ENCODE measurements around the gene WNK4.

WNK4 gene

DNA sequence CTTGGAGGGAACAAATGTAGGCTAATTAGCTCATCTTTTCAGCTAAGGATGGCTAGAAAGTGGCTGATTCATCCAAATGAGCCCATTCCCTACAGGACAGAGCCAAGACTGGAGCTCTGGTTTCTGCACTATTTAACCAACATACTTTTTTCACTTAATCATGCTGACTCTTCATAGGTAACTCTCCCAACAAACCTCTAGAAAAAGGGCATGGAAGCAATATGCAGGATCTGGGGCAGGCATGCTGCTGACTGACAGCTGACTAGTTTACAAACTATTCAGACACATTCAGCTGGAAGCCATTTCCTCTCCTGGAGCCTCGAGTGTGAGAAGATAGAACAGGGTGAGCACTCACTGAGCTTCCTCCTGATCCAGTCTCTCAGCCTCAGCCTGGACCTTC is 37.5 kb downstream of the WNK4 start:
- no peak overlapping the region for H3K18ac ChIP-seq (ENCODE audit: low read length)
- no CpG with 5 or more reads among the region's 1 CpG for WGBS, 2 donors (ENCODE audit: extremely low coverage in 2 of 2, insufficient read length in 2 of 2, insufficient replicate concordance in 1 of 2)

GRCh38 chr17:42818379-42818778 is 38.0 kb downstream of the WNK4 start:
- Histone ChIP-seq H3K9ac (ENCODE audit: low read depth, low read length, poor library complexity) (no peak overlapping the region), H3K4me3 (ENCODE audit: low read length in 2 of 2) (no peak overlapping the region), H3K4ac (ENCODE audit: low read length) (no peak overlapping the region), H3K36me3 (replicated peaks in 1 of 2; ENCODE audit: control insufficient read depth in 2 of 2, insufficient read depth in 2 of 2, low read length in 2 of 2) (peaks cover 40 to 80% of the 10 kb centered on the region in 2 donors), H3K4me1 (ENCODE audit: control insufficient read depth in 2 of 2, insufficient read depth in 1 of 2, low read depth in 1 of 2, low read length in 2 of 2) (peaks cover under 1 to 1% of the 10 kb centered on the region in 2 donors), H2BK5ac (ENCODE audit: low read length) (no peak overlapping the region), H3K4me2 (ENCODE audit: insufficient read depth, low read length, poor library complexity, severe bottlenecking) (no peak overlapping the region), H2AK5ac (ENCODE audit: low read depth, low read length) (no peak overlapping the region), H3K9me3 (replicated peaks in 1 of 2; ENCODE audit: control insufficient read depth in 2 of 2, insufficient read depth in 1 of 2, low read depth in 1 of 2, low read length in 2 of 2) (no peaks in the 10 kb centered on the region), H2BK15ac (ENCODE audit: low read length) (no peak overlapping the region), H2BK120ac (ENCODE audit: low read depth, low read length) (no peak overlapping the region), H4K91ac (ENCODE audit: low read depth, low read length, poor library complexity) (no peak overlapping the region), H3K79me1 (ENCODE audit: low read depth, low read length) (peaks cover under 1% of the 10 kb centered on the region), H2AFZ (ENCODE audit: low read length) (no peak overlapping the region), H2BK12ac (ENCODE audit: low read length) (no peak overlapping the region), H3K14ac (ENCODE audit: low read length) (no peak overlapping the region), H3K27ac (replicated peaks; ENCODE audit: low read length) (no peak overlapping the region), H3K18ac (ENCODE audit: low read length) (no peak overlapping the region), H3K27me3 (ENCODE audit: control insufficient read depth in 3 of 3, insufficient read depth in 3 of 3, low read depth in 1 of 3, low read length in 3 of 3) (no peaks in the 10 kb centered on the region), H3K23ac (ENCODE audit: low read depth, low read length, poor library complexity) (peak overlapping the region; percentile 38), H4K8ac (ENCODE audit: low read depth, low read length) (no peak overlapping the region)
- DNase-seq (ENCODE audit: low spot score): no peak
- WGBS, 2 donors (ENCODE audit: extremely low coverage in 2 of 2, insufficient read length in 2 of 2, insufficient replicate concordance in 1 of 2): no CpG with 5 or more reads among the region's 5 CpGs

More for the DNA sequence above, 37.5 kb downstream of the WNK4 start:
- Histone ChIP-seq H2BK5ac (ENCODE audit: low read length) (no peak overlapping the region), H3K4me1 (ENCODE audit: control insufficient read depth in 2 of 2, insufficient read depth in 1 of 2, low read depth in 1 of 2, low read length in 2 of 2) (no peaks in the 10 kb centered on the region), H2BK15ac (ENCODE audit: low read length) (no peak overlapping the region), H3K4me2 (ENCODE audit: insufficient read depth, low read length, poor library complexity, severe bottlenecking) (no peak overlapping the region), H3K36me3 (replicated peaks in 1 of 2; ENCODE audit: control insufficient read depth in 2 of 2, insufficient read depth in 2 of 2, low read length in 2 of 2) (peaks cover 40 to 81% of the 10 kb centered on the region in 2 donors), H2AK5ac (ENCODE audit: low read depth, low read length) (no peak overlapping the region), H3K9ac (ENCODE audit: low read depth, low read length, poor library complexity) (no peak overlapping the region), H3K4ac (ENCODE audit: low read length) (no peak overlapping the region), H2AFZ (ENCODE audit: low read length) (no peak overlapping the region), H3K23ac (ENCODE audit: low read depth, low read length, poor library complexity) (no peak overlapping the region), H3K27me3 (ENCODE audit: control insufficient read depth in 3 of 3, insufficient read depth in 3 of 3, low read depth in 1 of 3, low read length in 3 of 3) (no peaks in the 10 kb centered on the region), H2BK120ac (ENCODE audit: low read depth, low read length) (no peak overlapping the region), H3K4me3 (ENCODE audit: low read length in 2 of 2) (no peak overlapping the region), H3K9me3 (replicated peaks in 1 of 2; ENCODE audit: control insufficient read depth in 2 of 2, insufficient read depth in 1 of 2, low read depth in 1 of 2, low read length in 2 of 2) (no peaks in the 10 kb centered on the region), H4K91ac (ENCODE audit: low read depth, low read length, poor library complexity) (no peak overlapping the region), H3K27ac (replicated peaks; ENCODE audit: low read length) (no peak overlapping the region), H3K79me1 (ENCODE audit: low read depth, low read length) (no peaks in the 10 kb centered on the region), H4K8ac (ENCODE audit: low read depth, low read length) (no peak overlapping the region), H3K14ac (ENCODE audit: low read length) (no peak overlapping the region), H2BK12ac (ENCODE audit: low read length) (no peak overlapping the region)
- DNase-seq (ENCODE audit: low spot score): no peak

DNA sequence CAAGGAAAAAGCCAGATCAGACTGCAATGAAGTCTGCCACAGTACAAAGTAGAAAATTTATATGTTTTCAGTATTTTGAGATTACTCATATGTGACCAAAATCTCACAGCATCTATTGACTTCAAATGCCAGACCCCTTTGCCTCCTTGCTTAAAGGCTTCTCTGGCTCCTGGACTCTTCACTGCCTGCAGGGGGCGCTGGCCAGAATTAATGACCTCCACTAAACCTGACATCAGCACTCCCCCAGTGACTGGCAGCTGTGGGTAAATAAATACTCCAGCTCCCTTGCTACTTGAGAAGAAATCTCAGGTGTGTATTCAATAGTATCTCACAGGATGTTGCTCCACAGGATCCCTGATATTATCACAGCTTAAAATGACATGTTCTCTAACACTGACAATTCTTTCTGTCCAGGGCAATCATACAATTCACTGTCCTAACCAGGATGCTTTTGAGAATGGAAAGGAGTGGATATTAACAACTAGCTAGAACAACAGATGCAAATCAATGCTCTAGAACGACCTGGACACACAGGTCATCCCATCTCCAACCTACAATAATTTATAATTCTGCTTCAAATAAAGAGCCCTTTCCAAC is 39.6 kb downstream of the WNK4 start:
- no peak overlapping the region for H4K8ac ChIP-seq (ENCODE audit: low read depth, low read length)
- DNase-seq (ENCODE audit: low spot score): peak; percentile 69
- H3K18ac ChIP-seq (ENCODE audit: low read length): no peak overlapping the region
- H2AFZ ChIP-seq (ENCODE audit: low read length): no peak overlapping the region
- H3K4me2 ChIP-seq (ENCODE audit: insufficient read depth, low read length, poor library complexity, severe bottlenecking): no peak overlapping the region
- H3K9me3 ChIP-seq (replicated peaks in 1 of 2; ENCODE audit: control insufficient read depth in 2 of 2, insufficient read depth in 1 of 2, low read depth in 1 of 2, low read length in 2 of 2): no peaks in the 10 kb centered on the region
- H3K36me3 ChIP-seq (replicated peaks in 1 of 2; ENCODE audit: control insufficient read depth in 2 of 2, insufficient read depth in 2 of 2, low read length in 2 of 2): peaks cover 31 to 64% of the 10 kb centered on the region in 2 donors
- no peak overlapping the region for H3K23ac ChIP-seq (ENCODE audit: low read depth, low read length, poor library complexity)
- no peak overlapping the region for H2BK120ac ChIP-seq (ENCODE audit: low read depth, low read length)
- H2BK15ac ChIP-seq (ENCODE audit: low read length): no peak overlapping the region
- H3K9ac ChIP-seq (ENCODE audit: low read depth, low read length, poor library complexity): no peak overlapping the region
- no peak overlapping the region for H2AK5ac ChIP-seq (ENCODE audit: low read depth, low read length)
- H2BK5ac ChIP-seq (ENCODE audit: low read length): no peak overlapping the region
- H3K4me1 ChIP-seq (ENCODE audit: control insufficient read depth in 2 of 2, insufficient read depth in 1 of 2, low read depth in 1 of 2, low read length in 2 of 2): peaks cover 3 to 5% of the 10 kb centered on the region in 2 donors
- H3K4ac ChIP-seq (ENCODE audit: low read length): no peak overlapping the region
- H3K27ac ChIP-seq (replicated peaks; ENCODE audit: low read length): no peak overlapping the region
- no CpG with 5 or more reads among the region's 2 CpGs for WGBS, 2 donors (ENCODE audit: extremely low coverage in 2 of 2, insufficient read length in 2 of 2, insufficient replicate concordance in 1 of 2)
- H4K91ac ChIP-seq (ENCODE audit: low read depth, low read length, poor library complexity): no peak overlapping the region
- no peak overlapping the region for H3K4me3 ChIP-seq (ENCODE audit: low read length in 2 of 2)
- H3K27me3 ChIP-seq (ENCODE audit: control insufficient read depth in 3 of 3, insufficient read depth in 3 of 3, low read depth in 1 of 3, low read length in 3 of 3): no peaks in the 10 kb centered on the region
- peaks cover 6% of the 10 kb centered on the region for H3K79me1 ChIP-seq (ENCODE audit: low read depth, low read length)
- no peak overlapping the region for H2BK12ac ChIP-seq (ENCODE audit: low read length)
- H3K14ac ChIP-seq (ENCODE audit: low read length): no peak overlapping the region

GRCh38 chr17:42821176-42821575 is 40.8 kb downstream of the WNK4 start:
- Histone ChIP-seq H2BK5ac (ENCODE audit: low read length) (no peak overlapping the region), H3K18ac (ENCODE audit: low read length) (no peak overlapping the region), H3K4me3 (ENCODE audit: low read length in 2 of 2) (no peak overlapping the region), H2BK120ac (ENCODE audit: low read depth, low read length) (no peak overlapping the region), H2BK15ac (ENCODE audit: low read length) (no peak overlapping the region), H3K4me1 (ENCODE audit: control insufficient read depth in 2 of 2, insufficient read depth in 1 of 2, low read depth in 1 of 2, low read length in 2 of 2) (peaks cover 3 to 5% of the 10 kb centered on the region in 2 donors), H3K9ac (ENCODE audit: low read depth, low read length, poor library complexity) (no peak overlapping the region), H2AFZ (ENCODE audit: low read length) (no peak overlapping the region), H3K9me3 (replicated peaks in 1 of 2; ENCODE audit: control insufficient read depth in 2 of 2, insufficient read depth in 1 of 2, low read depth in 1 of 2, low read length in 2 of 2) (no peaks in the 10 kb centered on the region), H2BK12ac (ENCODE audit: low read length) (no peak overlapping the region), H3K23ac (ENCODE audit: low read depth, low read length, poor library complexity) (no peak overlapping the region), H3K27ac (replicated peaks; ENCODE audit: low read length) (no peak overlapping the region), H3K79me1 (ENCODE audit: low read depth, low read length) (peaks cover 6% of the 10 kb centered on the region), H3K27me3 (ENCODE audit: control insufficient read depth in 3 of 3, insufficient read depth in 3 of 3, low read depth in 1 of 3, low read length in 3 of 3) (no peaks in the 10 kb centered on the region), H4K8ac (ENCODE audit: low read depth, low read length) (no peak overlapping the region), H3K14ac (ENCODE audit: low read length) (no peak overlapping the region), H3K4ac (ENCODE audit: low read length) (no peak overlapping the region), H3K4me2 (ENCODE audit: insufficient read depth, low read length, poor library complexity, severe bottlenecking) (no peak overlapping the region), H2AK5ac (ENCODE audit: low read depth, low read length) (no peak overlapping the region), H4K91ac (ENCODE audit: low read depth, low read length, poor library complexity) (no peak overlapping the region), H3K36me3 (replicated peaks in 1 of 2; ENCODE audit: control insufficient read depth in 2 of 2, insufficient read depth in 2 of 2, low read length in 2 of 2) (peaks cover 19 to 52% of the 10 kb centered on the region in 2 donors)
- no CpG with 5 or more reads among the region's 7 CpGs for WGBS, 2 donors (ENCODE audit: extremely low coverage in 2 of 2, insufficient read length in 2 of 2, insufficient replicate concordance in 1 of 2)
- no peak for DNase-seq (ENCODE audit: low spot score)

Data from neuronal stem cell (in vitro differentiated cells).